NCI-H1694 (cell line): Measurements from ENCODE around the gene ICAM5.
A peak's percentile ranks its signal among the peaks of the same experiment; 100 is the strongest.

Experiments used
- DNase-seq: peaks from one replicate; lab custom pipeline; 2025; lab: John Stamatoyannopoulos, UW

ICAM5 gene

GRCh38 chr19:10291554-10292205 lies 1.9 kb downstream of the ICAM5 start:
- no peak for DNase-seq

DNA sequence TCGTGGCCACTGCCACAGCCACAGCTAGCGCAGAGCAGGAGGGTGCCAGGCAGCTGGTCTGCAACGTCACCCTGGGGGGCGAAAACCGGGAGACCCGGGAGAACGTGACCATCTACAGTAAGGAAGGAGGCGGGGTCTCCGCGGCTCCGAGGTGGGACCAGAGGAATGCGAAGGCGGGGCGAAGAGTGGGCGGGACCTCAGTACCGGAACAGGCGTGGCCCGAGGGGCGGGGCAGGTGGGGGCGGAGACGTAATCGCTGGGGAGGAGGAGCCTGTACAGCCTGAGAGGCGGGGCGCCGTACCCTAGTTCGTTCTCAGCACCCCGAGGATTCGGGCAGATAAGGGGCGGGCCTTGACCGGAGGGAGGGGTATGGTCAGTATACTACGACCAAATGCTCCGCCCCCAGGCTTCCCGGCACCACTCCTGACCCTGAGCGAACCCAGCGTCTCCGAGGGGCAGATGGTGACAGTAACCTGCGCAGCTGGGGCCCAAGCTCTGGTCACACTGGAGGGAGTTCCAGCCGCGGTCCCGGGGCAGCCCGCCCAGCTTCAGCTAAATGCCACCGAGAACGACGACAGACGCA lies 2.5 kb downstream of the ICAM5 start:
- peak; percentile 65 for DNase-seq

GRCh38 chr19:10292789-10293636 lies 3.3 kb downstream of the ICAM5 start:
- DNase-seq: no peak

- no peak for DNase-seq
Observed at GRCh38 chr19:10293637-10294367, 4.0 kb downstream of the ICAM5 start.

GRCh38 chr19:10294368-10294697 lies 4.6 kb downstream of the ICAM5 start:
- DNase-seq: no peak

- DNase-seq: no peak
Observed at GRCh38 chr19:10295305-10295846, 5.6 kb downstream of the ICAM5 start.

- DNase-seq: no peak
Observed at GRCh38 chr19:10295847-10296591, 6.3 kb downstream of the ICAM5 start.

DNA sequence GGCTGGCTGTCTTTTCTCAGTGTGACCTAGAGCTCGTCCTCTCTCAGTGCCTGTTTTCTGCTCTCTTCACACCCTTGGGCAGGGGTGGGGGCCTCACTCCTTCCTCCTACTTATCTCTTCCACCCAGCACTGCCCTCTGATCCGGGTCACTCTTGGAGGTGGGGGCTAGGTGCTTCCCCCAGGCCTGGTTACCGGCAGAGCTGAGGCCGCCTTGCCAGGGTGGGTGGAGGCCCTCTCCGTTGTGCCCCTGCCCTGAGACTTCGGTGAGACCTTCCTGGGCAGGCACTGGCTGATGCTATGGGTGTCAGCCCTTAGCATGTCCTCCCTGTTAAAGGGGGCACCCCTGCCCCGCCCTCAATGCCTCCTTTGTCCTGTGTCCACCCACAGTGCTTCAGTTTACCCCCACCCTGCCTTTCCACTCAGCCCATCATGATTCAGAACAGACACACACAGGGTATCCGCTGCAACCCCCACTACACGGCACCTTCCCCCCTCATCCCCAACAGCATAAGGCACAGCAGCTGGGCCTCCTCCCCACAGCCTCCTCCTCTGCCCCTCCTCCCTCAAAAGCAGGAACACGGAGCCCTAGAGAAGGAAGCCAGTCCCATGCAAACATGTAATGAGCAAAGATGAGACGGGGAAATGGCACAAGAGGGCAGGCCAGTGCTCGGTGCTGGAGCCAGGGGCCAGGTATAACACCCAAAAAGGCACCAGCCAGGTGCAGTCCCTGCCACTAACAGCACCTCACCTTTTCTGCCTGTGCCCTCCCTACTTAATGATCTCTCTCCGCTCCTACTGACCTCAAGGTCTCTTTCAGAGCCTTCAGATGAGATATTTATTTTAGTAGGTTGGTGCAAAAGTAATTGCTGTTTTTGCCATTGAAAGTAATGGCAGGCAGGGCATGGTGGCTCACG lies 10.1 kb downstream of the ICAM5 start:
- DNase-seq: peak; percentile 47

- no peak for DNase-seq
Observed at GRCh38 chr19:10305139-10305806, 15.5 kb downstream of the ICAM5 start.

DNA sequence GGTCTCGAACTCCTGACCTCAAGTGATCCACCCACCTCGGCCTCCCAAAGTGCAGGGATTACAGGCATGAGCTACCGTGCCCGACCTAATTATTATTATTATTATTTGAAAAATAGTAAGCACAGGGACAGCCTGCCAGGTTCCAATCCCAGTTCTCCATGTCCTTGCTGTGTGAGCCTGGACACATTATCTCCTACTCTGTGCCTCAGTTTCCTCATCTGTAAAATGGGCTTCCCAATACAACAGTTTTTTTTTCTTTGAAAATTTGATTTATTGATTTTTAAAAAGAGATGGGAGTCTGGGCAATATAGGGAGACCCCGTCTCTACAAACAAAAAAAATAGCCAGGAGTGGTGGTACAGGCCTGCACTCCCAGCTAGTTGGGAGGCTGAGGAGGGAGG lies 16.6 kb downstream of the ICAM5 start:
- DNase-seq: no peak

- DNase-seq: no peak
Observed at GRCh38 chr19:10309423-10309822, 19.7 kb downstream of the ICAM5 start, which contains the start of gene ZGLP1. Gene ZGLP1, minus strand, starts transcription at chr19:10309815.

- peak; percentile 68 for DNase-seq
Observed at GRCh38 chr19:10315335-10316214, 25.8 kb downstream of the ICAM5 start, which contains the start of gene FDX2. Gene FDX2, minus strand, starts transcription at chr19:10316015. Its CDS starts 19 bp downstream, at chr19:10315996.

- DNase-seq: no peak
Observed at GRCh38 chr19:10316229-10317044, 26.7 kb downstream of the ICAM5 start.

DNA sequence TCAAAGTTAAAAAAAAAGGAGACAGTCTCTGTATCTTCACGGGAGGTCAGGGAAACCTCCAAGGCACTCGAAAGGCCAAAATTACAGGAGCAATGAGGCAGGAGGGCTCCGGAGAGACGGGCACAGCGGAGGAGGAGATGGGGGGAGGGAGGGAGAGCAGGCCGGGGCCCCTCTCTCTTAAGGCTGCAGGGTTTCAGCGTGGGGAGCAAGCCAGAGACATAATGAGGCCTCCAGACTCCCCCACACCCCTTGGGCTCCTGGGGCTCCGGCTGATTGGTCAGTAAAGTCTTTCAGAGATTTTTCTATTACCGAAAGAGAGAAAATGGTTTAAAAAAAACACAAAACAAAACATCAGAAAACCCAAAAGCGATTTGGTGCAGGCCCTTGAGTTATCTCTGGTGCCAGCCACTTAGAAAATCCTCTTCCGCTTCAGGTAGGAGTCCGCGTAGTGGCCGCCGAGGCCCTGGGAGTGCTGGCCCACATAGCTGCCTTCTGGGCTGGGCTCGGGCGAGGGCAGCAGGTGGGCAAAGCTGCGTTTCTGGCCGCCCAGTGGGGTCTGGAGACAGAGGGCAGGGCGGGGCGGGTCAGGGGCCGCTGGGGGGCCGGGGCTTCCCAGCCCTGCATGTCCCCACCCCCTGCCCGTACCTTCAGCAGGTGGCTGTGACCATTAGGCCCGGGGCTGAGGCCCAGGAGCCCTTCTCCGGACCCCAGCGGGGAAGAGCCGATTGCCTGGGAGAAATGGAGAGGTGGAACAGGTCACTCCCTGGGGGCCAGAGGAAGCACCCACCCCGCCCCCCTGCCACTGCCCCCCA lies 27.5 kb downstream of the ICAM5 start:
- no peak for DNase-seq

GRCh38 chr19:10317857-10318462 lies 28.2 kb downstream of the ICAM5 start:
- no peak for DNase-seq
